WTC11 (cell line): ENCODE results near the gene CCDC6.

Experiments used
- CTCF ChIP-seq: fragments of 200-600 bp; IDR thresholded peaks from 2 replicates; pipeline ENCODE4 v1.8.0; 2022; ENCODE audit warnings: antibody characterized with exemption
- ETV6 ChIP-seq: sonication (generic); formaldehyde crosslinking; IDR thresholded peaks from 2 replicates; pipeline ENCODE4 v1.8.1; 2022; ENCODE audit warnings: mild to moderate bottlenecking, missing genetic modification reagents
- FOXK1 ChIP-seq: sonication (generic); formaldehyde crosslinking; IDR thresholded peaks from 2 replicates; pipeline ENCODE4 v1.8.0; 2022; ENCODE audit warnings: mild to moderate bottlenecking, moderate library complexity, missing genetic modification reagents
- NFE2L1 ChIP-seq: sonication (generic); formaldehyde crosslinking; IDR thresholded peaks from 2 replicates; pipeline ENCODE4 v1.8.1; 2023; ENCODE audit warnings: missing genetic modification reagents
- NFYB ChIP-seq: sonication (generic); formaldehyde crosslinking; conservative IDR thresholded peaks from 2 replicates; pipeline ENCODE4 v1.8.0; 2022; ENCODE audit warnings: low read depth, missing genetic modification reagents
- SMAD3 ChIP-seq: sonication (generic); formaldehyde crosslinking; IDR thresholded peaks from 2 replicates; pipeline ENCODE4 v1.8.0; 2022; ENCODE audit warnings: missing genetic modification reagents, mild to moderate bottlenecking, borderline replicate concordance
- ZBTB21 ChIP-seq: sonication (generic); formaldehyde crosslinking; IDR thresholded peaks from 2 replicates; pipeline ENCODE4 v1.8.1; 2023; ENCODE audit warnings: mild to moderate bottlenecking, missing genetic modification reagents, borderline replicate concordance
- ZBTB43 ChIP-seq: sonication (generic); formaldehyde crosslinking; IDR thresholded peaks from 2 replicates; pipeline ENCODE4 v1.8.1; 2023; ENCODE audit warnings: mild to moderate bottlenecking, missing genetic modification reagents
- ZNF121 ChIP-seq: sonication (generic); formaldehyde crosslinking; IDR thresholded peaks from 2 replicates; pipeline ENCODE4 v1.8.0; 2023; ENCODE audit warnings: missing genetic modification reagents
- TF ChIP-seq, protein P1 (sequence below): sonication (generic); formaldehyde crosslinking; IDR thresholded peaks from 2 replicates; pipeline ENCODE4 v1.8.1; 2023; ENCODE audit warnings: mild to moderate bottlenecking, missing genetic modification reagents, moderate library complexity
- TF ChIP-seq, protein P2 (sequence below): sonication (generic); formaldehyde crosslinking; IDR thresholded peaks from 2 replicates; pipeline ENCODE4 v1.8.1; 2022; ENCODE audit warnings: mild to moderate bottlenecking, moderate library complexity, missing genetic modification reagents
- TF ChIP-seq, protein P3 (sequence below): sonication (generic); formaldehyde crosslinking; IDR thresholded peaks from 2 replicates; pipeline ENCODE4 v1.8.1; 2023; ENCODE audit warnings: mild to moderate bottlenecking, moderate library complexity, missing genetic modification reagents
- TF ChIP-seq, protein P4 (sequence below): fragments of 250-450 bp; sonication (Bioruptor Pico); conservative IDR thresholded peaks from 2 replicates; pipeline ENCODE4 v1.9.0; 2021; ENCODE audit warnings: mild to moderate bottlenecking

DNA sequence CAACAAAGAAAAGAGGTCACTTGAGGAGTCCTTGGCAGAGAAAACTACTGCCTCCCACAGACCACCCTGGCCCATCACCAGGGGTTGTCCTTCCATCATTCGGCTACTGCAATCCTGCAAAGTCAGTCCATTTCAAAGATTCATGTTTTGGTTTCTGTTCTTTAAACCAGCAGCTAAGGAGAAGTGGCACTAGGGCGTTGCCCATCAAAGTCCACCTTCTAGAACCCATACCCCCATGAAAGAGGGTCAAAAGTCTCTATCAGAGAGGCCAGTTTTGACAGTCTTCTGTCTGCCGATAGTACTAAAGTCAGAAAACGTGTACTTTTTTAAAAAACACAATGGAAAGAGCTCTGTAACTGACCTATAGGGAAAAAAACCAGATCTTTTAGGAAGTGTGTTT lies 14.4 kb downstream of the CCDC6 start:
- TF ChIP-seq, protein P1, sequence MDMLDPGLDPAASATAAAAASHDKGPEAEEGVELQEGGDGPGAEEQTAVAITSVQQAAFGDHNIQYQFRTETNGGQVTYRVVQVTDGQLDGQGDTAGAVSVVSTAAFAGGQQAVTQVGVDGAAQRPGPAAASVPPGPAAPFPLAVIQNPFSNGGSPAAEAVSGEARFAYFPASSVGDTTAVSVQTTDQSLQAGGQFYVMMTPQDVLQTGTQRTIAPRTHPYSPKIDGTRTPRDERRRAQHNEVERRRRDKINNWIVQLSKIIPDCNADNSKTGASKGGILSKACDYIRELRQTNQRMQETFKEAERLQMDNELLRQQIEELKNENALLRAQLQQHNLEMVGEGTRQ: no peak
- TF ChIP-seq ZNF121 (CRISPR knock-in tag) (no peak), CTCF (no peak), FOXK1 (no peak), SMAD3 (CRISPR knock-in tag) (no peak), ZBTB21 (CRISPR knock-in tag) (no peak), ETV6 (CRISPR knock-in tag) (no peak), ZBTB43 (CRISPR knock-in tag) (no peak), NFE2L1 (no peak), NFYB (no peak)
- TF ChIP-seq, protein P2, sequence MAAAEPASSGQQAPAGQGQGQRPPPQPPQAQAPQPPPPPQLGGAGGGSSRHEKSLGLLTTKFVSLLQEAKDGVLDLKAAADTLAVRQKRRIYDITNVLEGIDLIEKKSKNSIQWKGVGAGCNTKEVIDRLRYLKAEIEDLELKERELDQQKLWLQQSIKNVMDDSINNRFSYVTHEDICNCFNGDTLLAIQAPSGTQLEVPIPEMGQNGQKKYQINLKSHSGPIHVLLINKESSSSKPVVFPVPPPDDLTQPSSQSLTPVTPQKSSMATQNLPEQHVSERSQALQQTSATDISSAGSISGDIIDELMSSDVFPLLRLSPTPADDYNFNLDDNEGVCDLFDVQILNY (CRISPR knock-in tag): no peak
- TF ChIP-seq, protein P3, sequence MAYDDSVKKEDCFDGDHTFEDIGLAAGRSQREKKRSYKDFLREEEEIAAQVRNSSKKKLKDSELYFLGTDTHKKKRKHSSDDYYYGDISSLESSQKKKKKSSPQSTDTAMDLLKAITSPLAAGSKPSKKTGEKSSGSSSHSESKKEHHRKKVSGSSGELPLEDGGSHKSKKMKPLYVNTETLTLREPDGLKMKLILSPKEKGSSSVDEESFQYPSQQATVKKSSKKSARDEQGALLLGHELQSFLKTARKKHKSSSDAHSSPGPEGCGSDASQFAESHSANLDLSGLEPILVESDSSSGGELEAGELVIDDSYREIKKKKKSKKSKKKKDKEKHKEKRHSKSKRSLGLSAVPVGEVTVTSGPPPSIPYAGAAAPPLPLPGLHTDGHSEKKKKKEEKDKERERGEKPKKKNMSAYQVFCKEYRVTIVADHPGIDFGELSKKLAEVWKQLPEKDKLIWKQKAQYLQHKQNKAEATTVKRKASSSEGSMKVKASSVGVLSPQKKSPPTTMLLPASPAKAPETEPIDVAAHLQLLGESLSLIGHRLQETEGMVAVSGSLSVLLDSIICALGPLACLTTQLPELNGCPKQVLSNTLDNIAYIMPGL (CRISPR knock-in tag): no peak
- TF ChIP-seq, protein P4, sequence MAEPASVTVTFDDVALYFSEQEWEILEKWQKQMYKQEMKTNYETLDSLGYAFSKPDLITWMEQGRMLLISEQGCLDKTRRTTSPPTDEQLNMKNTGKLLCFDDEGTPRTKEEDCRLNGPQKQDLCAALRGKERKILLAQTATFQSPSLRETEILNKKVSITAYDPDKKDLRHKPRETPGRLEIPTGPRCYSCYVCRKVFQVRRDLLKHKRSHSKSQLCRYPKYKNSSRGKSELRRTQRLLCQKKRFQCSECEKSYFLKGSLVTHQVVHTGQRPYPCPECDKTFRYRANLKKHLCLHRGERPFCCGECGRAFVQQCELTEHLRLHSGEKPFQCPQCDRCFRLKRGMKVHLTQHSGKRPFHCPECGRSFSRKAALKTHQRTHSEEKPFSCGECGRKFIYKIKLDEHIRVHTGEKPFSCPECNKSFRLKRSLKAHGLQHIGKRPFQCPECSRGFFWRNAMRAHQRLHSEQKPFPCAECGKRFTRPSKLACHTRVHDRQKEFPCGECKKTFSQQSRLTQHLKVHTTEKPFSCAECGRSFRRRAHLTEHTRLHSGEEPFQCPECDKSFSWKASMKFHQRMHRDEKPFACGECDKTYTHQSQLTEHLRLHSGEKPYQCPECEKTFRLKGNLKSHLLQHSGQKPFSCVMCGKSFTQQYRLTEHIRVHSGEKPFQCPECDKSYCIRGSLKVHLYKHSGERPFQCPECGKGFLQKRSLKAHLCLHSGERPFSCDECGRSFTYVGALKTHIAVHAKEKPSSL: no peak
